Type B pancreatic cell (in vitro differentiated cells): Measurements from ENCODE around the gene MOSMO. TPM values are rescaled to one million over a fixed set of nuclear protein-coding genes. Genes with fewer than 3 reads are reported as not detected.

ENCODE experiments used
- DNase-seq: peaks from one replicate; pipeline ENCODE4 v3.0.0; 2021; ENCODE audit warnings: mixed read lengths; ENCODE audit not compliant: unreplicated experiment; ENCODE audit errors: extremely low spot score
- H3K27ac Mint-ChIP-seq: 2 replicates; pipeline ENCODE4 v1.8.0; 2021; ENCODE audit warnings: mild to moderate bottlenecking, mixed read lengths
- H3K27me3 Mint-ChIP-seq: 2 replicates; pipeline ENCODE4 v1.8.0; 2021; ENCODE audit warnings: mixed read lengths
- H3K36me3 Mint-ChIP-seq: 2 replicates; pipeline ENCODE4 v1.8.0; 2021; ENCODE audit warnings: mixed read lengths
- H3K4me1 Mint-ChIP-seq: one replicate; pipeline ENCODE4 v1.8.0; 2021; ENCODE audit warnings: mixed read lengths; ENCODE audit not compliant: unreplicated experiment
- H3K4me3 Mint-ChIP-seq: 2 replicates; pipeline ENCODE4 v1.8.0; 2021; ENCODE audit warnings: mild to moderate bottlenecking, mixed read lengths
- H3K9me3 Mint-ChIP-seq: 2 replicates; pipeline ENCODE4 v1.8.0; 2021; ENCODE audit warnings: mixed read lengths
- CTCF ChIP-seq: fragments of 200-600 bp; sonication (generic); conservative IDR thresholded peaks from 2 replicates; pipeline ENCODE4 v1.5.0; 2021; ENCODE audit warnings: antibody characterized with exemption, mild to moderate bottlenecking
- total RNA-seq: library from RNA; stranded (reverse); gene quantifications from 2 replicates; pipeline ENCODE4 v1.2.1, GENCODE V29; 2021; ENCODE audit warnings: low replicate concordance

The MOSMO gene
- total RNA-seq, 1 donor from 2014 or later: 13.5 TPM

GRCh38 chr16:21971856-21972255 is 36.1 kb upstream of the MOSMO start:
- Mint-ChIP-seq H3K27ac (no peak overlapping the region), H3K27me3 (no peaks in the 10 kb centered on the region), H3K9me3 (no peaks in the 10 kb centered on the region), H3K36me3 (peaks cover 17% of the 10 kb centered on the region), H3K4me3 (no peak overlapping the region), H3K4me1 (no peaks in the 10 kb centered on the region)
- no peak for DNase-seq
- TF ChIP-seq CTCF: no peak

DNA sequence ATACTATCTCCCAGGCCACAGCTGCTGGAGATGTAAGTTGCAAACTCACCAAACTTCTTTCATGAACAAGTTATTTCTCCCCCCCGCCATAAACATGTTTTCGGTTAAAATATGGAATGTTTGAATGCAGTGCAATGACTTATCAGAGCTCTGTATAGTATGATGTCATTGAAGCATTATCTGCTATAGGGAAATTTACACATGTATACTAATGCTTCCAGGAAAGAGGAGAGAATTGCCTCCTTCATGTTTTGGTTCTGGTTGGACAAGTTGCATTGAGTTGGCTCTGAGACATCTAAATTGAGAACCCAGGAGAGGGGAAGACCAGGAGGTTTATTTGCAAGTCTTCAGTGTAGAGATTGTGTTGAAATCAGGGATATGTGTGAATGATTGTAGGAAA is 34.0 kb upstream of the MOSMO start:
- no peak overlapping the region for H3K27ac Mint-ChIP-seq
- H3K4me3 Mint-ChIP-seq: no peak overlapping the region
- H3K4me1 Mint-ChIP-seq: no peaks in the 10 kb centered on the region
- H3K36me3 Mint-ChIP-seq: peaks cover 16% of the 10 kb centered on the region
- no peaks in the 10 kb centered on the region for H3K27me3 Mint-ChIP-seq
- DNase-seq: no peak
- H3K9me3 Mint-ChIP-seq: no peaks in the 10 kb centered on the region
- no peak for TF ChIP-seq CTCF

DNA sequence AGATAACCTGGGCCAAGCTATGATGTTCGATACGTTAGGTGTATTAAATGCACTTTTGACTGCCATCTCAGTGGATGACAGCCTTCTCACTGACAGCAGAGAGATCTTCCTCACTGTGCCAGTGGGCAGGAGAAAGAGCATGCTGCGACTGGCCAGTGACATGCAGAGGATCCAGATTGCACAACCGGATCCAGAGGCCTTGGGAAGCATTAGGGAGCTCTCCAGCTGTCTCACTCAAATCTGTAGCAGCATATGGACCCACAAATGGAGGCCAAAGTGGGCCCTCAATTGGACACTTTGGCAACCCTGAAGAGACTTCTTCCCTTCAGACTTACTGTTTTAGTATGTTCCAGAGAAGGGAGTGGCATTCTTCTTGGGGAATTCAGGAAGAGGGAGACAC is 27.9 kb upstream of the MOSMO start:
- no peak for TF ChIP-seq CTCF
- H3K4me3 Mint-ChIP-seq: no peak overlapping the region

GRCh38 chr16:21982108-21982507 is 25.8 kb upstream of the MOSMO start:
- TF ChIP-seq CTCF: no peak
- H3K4me1 Mint-ChIP-seq: no peaks in the 10 kb centered on the region
- H3K27me3 Mint-ChIP-seq: no peaks in the 10 kb centered on the region
- H3K27ac Mint-ChIP-seq: no peak overlapping the region
- DNase-seq: no peak
- no peaks in the 10 kb centered on the region for H3K9me3 Mint-ChIP-seq
- H3K36me3 Mint-ChIP-seq: peaks cover 19% of the 10 kb centered on the region
- H3K4me3 Mint-ChIP-seq: no peak overlapping the region

More for the DNA sequence above, 27.9 kb upstream of the MOSMO start:
- Mint-ChIP-seq H3K36me3 (peaks cover 19% of the 10 kb centered on the region), H3K4me1 (no peaks in the 10 kb centered on the region), H3K27me3 (no peaks in the 10 kb centered on the region), H3K9me3 (no peaks in the 10 kb centered on the region), H3K27ac (no peak overlapping the region)
- DNase-seq: no peak

- TF ChIP-seq CTCF: no peak
- Mint-ChIP-seq H3K27me3 (no peaks in the 10 kb centered on the region), H3K9me3 (no peaks in the 10 kb centered on the region), H3K4me3 (no peak overlapping the region), H3K4me1 (no peaks in the 10 kb centered on the region), H3K27ac (no peak overlapping the region), H3K36me3 (peaks cover 16% of the 10 kb centered on the region)
- DNase-seq: no peak
Measured at GRCh38 chr16:21984062-21984461, 23.8 kb upstream of the MOSMO start.

- Mint-ChIP-seq H3K4me1 (no peaks in the 10 kb centered on the region), H3K9me3 (no peaks in the 10 kb centered on the region), H3K4me3 (no peak overlapping the region), H3K27ac (no peak overlapping the region), H3K36me3 (peaks cover 12% of the 10 kb centered on the region), H3K27me3 (no peaks in the 10 kb centered on the region)
- no peak for TF ChIP-seq CTCF
- no peak for DNase-seq
Measured at GRCh38 chr16:21985524-21985923, 22.4 kb upstream of the MOSMO start.
